ENCODE results near the gene GNRH2. TPM values are rescaled to one million over a fixed set of nuclear protein-coding genes. Genes with fewer than 3 reads are reported as not detected.
A peak's percentile ranks its signal among the peaks of the same experiment; 100 is the strongest.
"Not testable (repeated sequence)": the region's sequence is repeated elsewhere in the genome, so short reads cannot be mapped to it uniquely, and the experiment has no call there.

Gene GNRH2
- total and polyA plus RNA-seq, 2 experiments from 2014 or later, result not detected

- Histone ChIP-seq H3F3A (ENCODE audit: insufficient read depth) (peaks cover 21% of the 10 kb centered on the region), H3K4me2 (ENCODE audit: unreplicated experiment) (peak overlapping the region; percentile 75)
These were observed 27.8 kb downstream of the GNRH2 start for GRCh38 chr20:3071266-3071609.

DNA sequence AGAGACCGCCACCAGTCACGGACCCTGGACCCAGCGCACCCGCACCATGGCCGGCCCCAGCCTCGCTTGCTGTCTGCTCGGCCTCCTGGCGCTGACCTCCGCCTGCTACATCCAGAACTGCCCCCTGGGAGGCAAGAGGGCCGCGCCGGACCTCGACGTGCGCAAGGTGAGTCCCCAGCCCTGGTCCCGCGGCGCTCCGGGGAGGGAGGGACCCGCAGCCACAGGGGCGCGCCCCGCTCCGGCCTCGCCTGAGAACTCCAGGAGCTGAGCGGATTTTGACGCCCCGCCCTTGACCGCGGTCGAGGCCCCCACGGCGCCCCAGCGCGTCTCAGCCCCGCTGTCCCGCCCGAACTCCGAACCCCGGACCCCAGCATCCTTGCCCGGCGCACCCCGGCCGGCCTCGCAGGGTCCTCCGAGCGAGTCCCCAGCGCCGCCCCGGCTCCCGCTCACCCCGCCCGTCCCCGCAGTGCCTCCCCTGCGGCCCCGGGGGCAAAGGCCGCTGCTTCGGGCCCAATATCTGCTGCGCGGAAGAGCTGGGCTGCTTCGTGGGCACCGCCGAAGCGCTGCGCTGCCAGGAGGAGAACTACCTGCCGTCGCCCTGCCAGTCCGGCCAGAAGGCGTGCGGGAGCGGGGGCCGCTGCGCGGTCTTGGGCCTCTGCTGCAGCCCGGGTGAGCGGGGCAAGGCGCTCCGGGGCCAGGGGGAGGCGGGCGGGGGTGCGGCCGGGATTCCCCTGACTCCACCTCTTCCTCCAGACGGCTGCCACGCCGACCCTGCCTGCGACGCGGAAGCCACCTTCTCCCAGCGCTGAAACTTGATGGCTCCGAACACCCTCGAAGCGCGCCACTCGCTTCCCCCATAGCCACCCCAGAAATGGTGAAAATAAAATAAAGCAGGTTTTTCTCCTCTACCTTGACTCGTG lies 28.4 kb downstream of the GNRH2 start, which contains the start of gene OXT:
Gene OXT (plus strand): TSS at position 11 of the 920 bp plus-strand sequence. CDS start 36 bp downstream, at position 47.
- Histone ChIP-seq H3K27ac (no peak within 1 kb of the TSS), H4K20me1 (ENCODE audit: insufficient read depth) (no peaks in the 10 kb centered on the region), H2AFZ (peak within 1 kb of the TSS; percentile 75), H3K4me2 (ENCODE audit: unreplicated experiment) (peak within 1 kb of the TSS; percentile 75), H3F3A (ENCODE audit: insufficient read depth) (peaks cover 20% of the 10 kb centered on the region), H3K36me3 (ENCODE audit: low read depth) (no peaks in the 10 kb centered on the region), H3K9me2 (ENCODE audit: insufficient read depth) (no peaks in the 10 kb centered on the region), H3K79me2 (ENCODE audit: insufficient read depth) (no peaks in the 10 kb centered on the region), H3K9me3 (ENCODE audit: low read depth) (no peaks in the 10 kb centered on the region), H3K9ac (peak within 1 kb of the TSS; percentile 69), H3K27me3 (replicated peaks; ENCODE audit: insufficient read depth) (no peaks in the 10 kb centered on the region), H3K4me3 (peak within 1 kb of the TSS; percentile 67), H3K4me1 (ENCODE audit: insufficient read depth) (peaks cover 14% of the 10 kb centered on the region)
- no peak for TF ChIP-seq EZH2 (IDR thresholded peaks at IDR 0.05; ENCODE audit: insufficient read depth, poor library complexity, severe bottlenecking)
- TF ChIP-seq EZH2phosphoT487 (IDR thresholded peaks at IDR 0.05; ENCODE audit: insufficient read depth, low read depth), result 0 out of 2 replicates have a peak, but pooled peaks have one; percentile 20
- peak; percentile 50 for DNase-seq
- 7 to 9% methylated on average over 63 to 71 of the region's 95 CpGs for WGBS, 2 experiments (ENCODE audit: low coverage in 1 of 2, low lambda C conversion rate in 2 of 2, missing lambda C conversion rate in 2 of 2)
- in situ Hi-C loops (cut with MboI), result no loop called here

More at GRCh38 chr20:3071266-3071609, 27.8 kb downstream of the GNRH2 start:
- no peaks in the 10 kb centered on the region for H4K20me1 ChIP-seq (ENCODE audit: insufficient read depth)
- WGBS, 2 experiments (ENCODE audit: low coverage in 1 of 2, low lambda C conversion rate in 2 of 2, missing lambda C conversion rate in 2 of 2), result 43 to 52% methylated on average over 14 to 16 of the region's 16 CpGs
- no peak for TF ChIP-seq EZH2 (IDR thresholded peaks at IDR 0.05; ENCODE audit: insufficient read depth, poor library complexity, severe bottlenecking)
- TF ChIP-seq EZH2phosphoT487 (IDR thresholded peaks at IDR 0.05; ENCODE audit: insufficient read depth, low read depth), result no peak
- in situ Hi-C loops (cut with MboI), result no loop called here
- H3K4me1 ChIP-seq (ENCODE audit: insufficient read depth), result peaks cover 18% of the 10 kb centered on the region
- no peak overlapping the region for H3K27ac ChIP-seq
- no peak for DNase-seq
- no peaks in the 10 kb centered on the region for H3K79me2 ChIP-seq (ENCODE audit: insufficient read depth)
- H3K27me3 ChIP-seq (replicated peaks; ENCODE audit: insufficient read depth), result no peaks in the 10 kb centered on the region
- H3K9me2 ChIP-seq (ENCODE audit: insufficient read depth), result no peaks in the 10 kb centered on the region
- H3K4me3 ChIP-seq, result peak overlapping the region; percentile 67
- no peaks in the 10 kb centered on the region for H3K9me3 ChIP-seq (ENCODE audit: low read depth)
- H3K9ac ChIP-seq, result peak overlapping the region; percentile 69; the same call in 1 of the 2 replicates
- H3K36me3 ChIP-seq (ENCODE audit: low read depth), result no peaks in the 10 kb centered on the region
- peak overlapping the region; percentile 75 for H2AFZ ChIP-seq

- Histone ChIP-seq H2AFZ (peak overlapping the region; percentile 75), H3K36me3 (ENCODE audit: low read depth) (no peaks in the 10 kb centered on the region), H3K4me3 (peak overlapping the region; percentile 67), H3K4me2 (ENCODE audit: unreplicated experiment) (no peak overlapping the region), H3K9ac (peak overlapping the region; percentile 69; the same call in 1 of the 2 replicates), H3K9me2 (ENCODE audit: insufficient read depth) (no peaks in the 10 kb centered on the region), H3K27me3 (replicated peaks; ENCODE audit: insufficient read depth) (no peaks in the 10 kb centered on the region), H3F3A (ENCODE audit: insufficient read depth) (peaks cover 12% of the 10 kb centered on the region), H3K9me3 (ENCODE audit: low read depth) (no peaks in the 10 kb centered on the region), H4K20me1 (ENCODE audit: insufficient read depth) (no peaks in the 10 kb centered on the region), H3K79me2 (ENCODE audit: insufficient read depth) (no peaks in the 10 kb centered on the region), H3K4me1 (ENCODE audit: insufficient read depth) (0 out of 2 replicates have a peak, but pooled peaks cover 6% of the 10 kb centered on the region), H3K27ac (no peak overlapping the region)
- no peak for DNase-seq
- WGBS, 2 experiments (ENCODE audit: low coverage in 1 of 2, low lambda C conversion rate in 2 of 2, missing lambda C conversion rate in 2 of 2), result 67 to 72% methylated on average over 22 of the region's 22 CpGs
- TF ChIP-seq EZH2 (IDR thresholded peaks at IDR 0.05; ENCODE audit: insufficient read depth, poor library complexity, severe bottlenecking) (no peak), EZH2phosphoT487 (IDR thresholded peaks at IDR 0.05; ENCODE audit: insufficient read depth, low read depth) (no peak)
- in situ Hi-C loops (cut with MboI), result no loop called here
These were observed 29.3 kb downstream of the GNRH2 start for GRCh38 chr20:3072530-3073250.

DNA sequence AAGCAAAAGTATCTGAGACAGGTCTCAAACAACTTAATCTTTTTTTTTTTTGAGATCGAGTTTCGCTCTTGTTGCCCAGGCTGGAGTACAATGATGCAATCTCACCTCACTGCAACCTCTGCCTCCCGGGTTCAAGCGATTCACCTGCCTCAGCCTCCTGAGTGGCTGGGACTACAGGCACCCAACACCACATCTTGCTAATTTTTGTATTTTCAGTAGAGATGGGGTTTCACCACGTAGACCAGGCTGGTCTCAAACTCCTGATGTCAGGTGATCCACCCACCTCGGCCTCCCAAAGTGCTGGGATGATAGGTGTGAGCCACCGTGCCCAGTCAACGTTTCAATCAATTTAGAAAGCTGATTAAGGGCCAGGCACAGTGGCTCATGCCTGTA lies 29.8 kb downstream of the GNRH2 start:
- DNase-seq; in situ Hi-C loops (cut with MboI); H3K9me2 ChIP-seq (ENCODE audit: insufficient read depth): not testable (repeated sequence)

More for the DNA sequence above, 29.8 kb downstream of the GNRH2 start:
- not testable (repeated sequence) for H3K9me3 ChIP-seq (ENCODE audit: low read depth); H3K79me2 ChIP-seq (ENCODE audit: insufficient read depth); H3K4me1 ChIP-seq (ENCODE audit: insufficient read depth); H4K20me1 ChIP-seq (ENCODE audit: insufficient read depth); H2AFZ ChIP-seq; H3K4me3 ChIP-seq; H3K27ac ChIP-seq; H3K9ac ChIP-seq; H3K27me3 ChIP-seq (replicated peaks; ENCODE audit: insufficient read depth); H3K36me3 ChIP-seq (ENCODE audit: low read depth); H3F3A ChIP-seq (ENCODE audit: insufficient read depth); H3K4me2 ChIP-seq (ENCODE audit: unreplicated experiment)
- 90 to 91% methylated on average over 8 of the region's 8 CpGs for WGBS, 2 experiments (ENCODE audit: low coverage in 1 of 2, low lambda C conversion rate in 2 of 2, missing lambda C conversion rate in 2 of 2)
